Naive thymus-derived CD8-positive, alpha-beta T cell (primary cell): ENCODE data around the gene LIN28A. TPM values are rescaled to one million over a fixed set of nuclear protein-coding genes. Genes with fewer than 3 reads are reported as not detected.
A peak's percentile ranks its signal among the peaks of the same experiment; 100 is the strongest.

Experiments used
- ATAC-seq, 2 donors: fragments of 150-1000 bp; cut with Tn5 transposase in 1 of 2; sonication (Bioruptor Pico), chemical (Tn5 transposase) in 1 of 2; 1 replicate in 1 of 2; 2 replicates in 1 of 2; pipeline ENCODE4 v1.10.0; 2021; ENCODE audit warnings: mild to moderate bottlenecking in 2 of 2, moderate library complexity in 2 of 2
- POLR2A ChIA-PET: fragments of 350-600 bp; sonication (Branson Sonifier 250); formaldehyde crosslinking; loops from one replicate; lab custom pipeline; 2021; ENCODE audit warnings: antibody characterized with exemption; lab: Charles Lee
- DNase-seq, 10 donors: peaks; one replicate each; pipeline versions ENCODE4 v3.0.0 to v3.0.0-alpha.2; 2020 to 2022
- H3K27ac Mint-ChIP-seq, 10 donors: one replicate each; pipeline ENCODE4 v1.8.0; 2020 to 2022; ENCODE audit warnings: mild to moderate bottlenecking in 10 of 10, mixed read lengths in 10 of 10, moderate library complexity in 4 of 10, inconsistent platforms in 1 of 10
- H3K27me3 Mint-ChIP-seq, 5 donors: one replicate each; pipeline ENCODE4 v1.8.0; 2021 to 2022; ENCODE audit warnings: mixed read lengths in 5 of 5
- H3K36me3 Mint-ChIP-seq, 3 donors: one replicate each; pipeline ENCODE4 v1.8.0; 2020 to 2022; ENCODE audit warnings: mixed read lengths in 3 of 3, mild to moderate bottlenecking in 2 of 3, inconsistent platforms in 1 of 3
- H3K4me1 Mint-ChIP-seq, 4 donors: one replicate each; pipeline ENCODE4 v1.8.0; 2021 to 2022; ENCODE audit warnings: mixed read lengths in 4 of 4
- H3K4me3 Mint-ChIP-seq, 10 donors: one replicate each; pipeline ENCODE4 v1.8.0; 2020 to 2022; ENCODE audit warnings: mild to moderate bottlenecking in 10 of 10, mixed read lengths in 10 of 10, moderate library complexity in 6 of 10, inconsistent platforms in 1 of 10
- H3K9me3 Mint-ChIP-seq, 9 donors: one replicate each; pipeline ENCODE4 v1.8.0; 2020 to 2022; ENCODE audit warnings: mixed read lengths in 9 of 9, mild to moderate bottlenecking in 3 of 9, inconsistent platforms in 1 of 9, moderate library complexity in 1 of 9
- polyA plus RNA-seq, 3 donors: library from polyadenylated mRNA; unstranded; fragments of 300-500 nt; fragmentation: Illumina TruSeq; gene quantifications; one replicate each; pipeline ENCODE4 v1.2.3, GENCODE V29; 2021
- total RNA-seq, 8 experiments: library from RNA in 2 of 8; stranded (reverse) in 2 of 8; gene quantifications; one replicate each; pipeline ENCODE4 v1.2.3 and lab custom pipeline; 2021 to 2026

Gene LIN28A
- total and polyA plus RNA-seq, 5 experiments from 2014 or later: not detected

- H3K36me3 Mint-ChIP-seq: no peaks in the 10 kb centered on the region
- H3K27ac Mint-ChIP-seq: peak overlapping the region in 4 of 10 donors; percentile 22 to 68 (median 34)
- H3K4me1 Mint-ChIP-seq: peaks cover 19 to 59% (median 51%) of the 10 kb centered on the region in 4 donors
- H3K27me3 Mint-ChIP-seq: peaks cover 0 to 3% (median 0%) of the 10 kb centered on the region in 5 donors
- POLR2A ChIA-PET: interaction anchor here (1.7 kb wide), 2 partner anchors 11 to 67 kb away, joined by 5 to 7 read pairs; no protein-coding TSS in a partner anchor
- DNase-seq (no peak), ATAC-seq (no peak)
- peak overlapping the region in 2 of 10 donors; percentile 10 to 52 for H3K4me3 Mint-ChIP-seq
- H3K9me3 Mint-ChIP-seq: no peaks in the 10 kb centered on the region
Measured at GRCh38 chr1:26388791-26389445, 21.7 kb upstream of the LIN28A start.

GRCh38 chr1:26389604-26390247, 20.9 kb upstream of the LIN28A start:
- Mint-ChIP-seq H3K4me1 (peaks cover 17 to 51% (median 45%) of the 10 kb centered on the region in 4 donors), H3K27me3 (peaks cover 0 to 3% (median 0%) of the 10 kb centered on the region in 5 donors), H3K36me3 (no peaks in the 10 kb centered on the region), H3K4me3 (peak overlapping the region in 4 of 10 donors; percentile 10 to 51 (median 18)), H3K27ac (peak overlapping the region in 2 of 10 donors; percentile 13 to 46), H3K9me3 (no peaks in the 10 kb centered on the region)
- no peak for DNase-seq
- POLR2A ChIA-PET: interaction anchor here (0.7 to 1.7 kb wide), 3 partner anchors 12 to 68 kb away, joined by 5 to 7 read pairs (median 5); no protein-coding TSS in a partner anchor
- peak; percentile 35 to 54 for ATAC-seq

- ATAC-seq: peak; percentile 72 to 79
- POLR2A ChIA-PET: interaction anchor here (1.3 to 1.8 kb wide), 4 partner anchors 13 to 70 kb away, joined by 3 to 9 read pairs (median 5); no protein-coding TSS in a partner anchor
- Mint-ChIP-seq H3K27me3 (peaks cover 0 to 2% (median 0%) of the 10 kb centered on the region in 5 donors), H3K27ac (peak overlapping the region in 2 of 10 donors; percentile 5 to 41), H3K4me1 (peaks cover 14 to 42% (median 32%) of the 10 kb centered on the region in 4 donors), H3K36me3 (no peaks in the 10 kb centered on the region), H3K4me3 (peak overlapping the region in 4 of 10 donors; percentile 10 to 29 (median 20)), H3K9me3 (no peaks in the 10 kb centered on the region)
- peak in 8 of 10 donors; percentile 9 to 73 (median 36) for DNase-seq
Measured at GRCh38 chr1:26391450-26391849, 19.2 kb upstream of the LIN28A start.

- H3K27ac Mint-ChIP-seq: no peak overlapping the region
- H3K4me1 Mint-ChIP-seq: peaks cover 9 to 15% (median 12%) of the 10 kb centered on the region in 4 donors
- H3K9me3 Mint-ChIP-seq: no peaks in the 10 kb centered on the region
- H3K4me3 Mint-ChIP-seq: no peak overlapping the region
- no peak for DNase-seq
- peaks cover 0 to 3% (median 1%) of the 10 kb centered on the region in 5 donors for H3K27me3 Mint-ChIP-seq
- POLR2A ChIA-PET: interaction anchor here (1.7 kb wide), 1 partner anchor 74 kb away, joined by 6 read pairs; no protein-coding TSS in a partner anchor
- no peaks in the 10 kb centered on the region for H3K36me3 Mint-ChIP-seq
- no peak for ATAC-seq
Measured at GRCh38 chr1:26395754-26396153, 14.9 kb upstream of the LIN28A start.

GRCh38 chr1:26399034-26399433, 11.6 kb upstream of the LIN28A start:
- POLR2A ChIA-PET: interaction anchor here (0.7 kb wide), 1 partner anchor 22 kb away, joined by 4 read pairs; no protein-coding TSS in a partner anchor
- Mint-ChIP-seq H3K4me3 (no peak overlapping the region), H3K36me3 (no peaks in the 10 kb centered on the region), H3K9me3 (no peaks in the 10 kb centered on the region), H3K4me1 (peaks cover 0 to 4% (median 2%) of the 10 kb centered on the region in 4 donors), H3K27ac (no peak overlapping the region), H3K27me3 (peaks cover 5 to 24% (median 15%) of the 10 kb centered on the region in 5 donors)
- DNase-seq (no peak), ATAC-seq (no peak)

- no peaks in the 10 kb centered on the region for H3K9me3 Mint-ChIP-seq
- DNase-seq (no peak), ATAC-seq (no peak)
- peaks cover 0 to 2% (median 0%) of the 10 kb centered on the region in 4 donors for H3K4me1 Mint-ChIP-seq
- H3K27ac Mint-ChIP-seq: no peak overlapping the region
- H3K36me3 Mint-ChIP-seq: no peaks in the 10 kb centered on the region
- peaks cover 9 to 38% (median 21%) of the 10 kb centered on the region in 5 donors for H3K27me3 Mint-ChIP-seq
- H3K4me3 Mint-ChIP-seq: no peak overlapping the region
- POLR2A ChIA-PET: interaction anchor here (0.7 kb wide), 1 partner anchor 226 kb away, joined by 3 read pairs; no protein-coding TSS in a partner anchor
Measured at GRCh38 chr1:26401891-26402290, 8.7 kb upstream of the LIN28A start.

GRCh38 chr1:26403656-26404055, 7.0 kb upstream of the LIN28A start:
- peak overlapping the region in 1 of 10 donors; percentile 25 for H3K27ac Mint-ChIP-seq
- peaks cover 12 to 41% (median 24%) of the 10 kb centered on the region in 5 donors for H3K27me3 Mint-ChIP-seq
- peaks cover 0 to 3% (median 0%) of the 10 kb centered on the region in 9 donors for H3K9me3 Mint-ChIP-seq
- DNase-seq: no peak
- H3K36me3 Mint-ChIP-seq: no peaks in the 10 kb centered on the region
- ATAC-seq: no peak
- POLR2A ChIA-PET: no interaction called here
- no peak overlapping the region for H3K4me3 Mint-ChIP-seq
- peaks cover 3 to 5% (median 4%) of the 10 kb centered on the region in 4 donors for H3K4me1 Mint-ChIP-seq

GRCh38 chr1:26404641-26405040, 6.0 kb upstream of the LIN28A start:
- H3K27me3 Mint-ChIP-seq: peaks cover 19 to 51% (median 34%) of the 10 kb centered on the region in 5 donors
- H3K9me3 Mint-ChIP-seq: peaks cover 0 to 3% (median 0%) of the 10 kb centered on the region in 9 donors
- no peak overlapping the region for H3K27ac Mint-ChIP-seq
- H3K36me3 Mint-ChIP-seq: no peaks in the 10 kb centered on the region
- H3K4me1 Mint-ChIP-seq: peaks cover 9 to 14% (median 12%) of the 10 kb centered on the region in 4 donors
- no peak for ATAC-seq
- no peak overlapping the region for H3K4me3 Mint-ChIP-seq
- DNase-seq: no peak
- POLR2A ChIA-PET: no interaction called here

- H3K4me1 Mint-ChIP-seq: peaks cover 7 to 17% (median 15%) of the 10 kb centered on the region in 4 donors
- H3K36me3 Mint-ChIP-seq: no peaks in the 10 kb centered on the region
- H3K4me3 Mint-ChIP-seq: no peak overlapping the region
- POLR2A ChIA-PET: no interaction called here
- DNase-seq (no peak), ATAC-seq (no peak)
- peaks cover 0 to 3% (median 0%) of the 10 kb centered on the region in 9 donors for H3K9me3 Mint-ChIP-seq
- no peak overlapping the region for H3K27ac Mint-ChIP-seq
- H3K27me3 Mint-ChIP-seq: peaks cover 21 to 56% (median 41%) of the 10 kb centered on the region in 5 donors
Measured at GRCh38 chr1:26405281-26405915, 5.2 kb upstream of the LIN28A start.

GRCh38 chr1:26408604-26409003, 2.0 kb upstream of the LIN28A start:
- H3K36me3 Mint-ChIP-seq: no peaks in the 10 kb centered on the region
- H3K27ac Mint-ChIP-seq: peak overlapping the region in 2 of 10 donors; percentile 42
- H3K9me3 Mint-ChIP-seq: peaks cover 0 to 3% (median 0%) of the 10 kb centered on the region in 9 donors
- H3K4me1 Mint-ChIP-seq: peaks cover 13 to 31% (median 20%) of the 10 kb centered on the region in 4 donors
- H3K27me3 Mint-ChIP-seq: peaks cover 29 to 67% (median 57%) of the 10 kb centered on the region in 5 donors
- DNase-seq (peak; percentile 63 to 93 (median 80)), ATAC-seq (peak; percentile 89 to 92)
- POLR2A ChIA-PET: interaction anchor here (0.6 kb wide), 1 partner anchor 574 kb away, joined by 8 read pairs; no protein-coding TSS in a partner anchor
- peak overlapping the region in 9 of 10 donors; percentile 21 to 82 (median 70) for H3K4me3 Mint-ChIP-seq

- Mint-ChIP-seq H3K4me1 (peaks cover 13 to 31% (median 20%) of the 10 kb centered on the region in 4 donors), H3K36me3 (no peaks in the 10 kb centered on the region), H3K4me3 (peak overlapping the region; percentile 21 to 79 (median 67)), H3K9me3 (peaks cover 0 to 3% (median 0%) of the 10 kb centered on the region in 9 donors), H3K27me3 (peaks cover 25 to 60% (median 54%) of the 10 kb centered on the region in 5 donors), H3K27ac (peak overlapping the region in 2 of 10 donors; percentile 32 to 84)
- POLR2A ChIA-PET: interaction anchor here (1.0 kb wide), 1 partner anchor 130 kb away, joined by 3 read pairs; the partner anchor contains the start of gene SH3BGRL3
- DNase-seq (peak in 2 of 10 donors; percentile 15 to 34), ATAC-seq (peak; percentile 29 to 62)
Measured at GRCh38 chr1:26409191-26409807, 1.3 kb upstream of the LIN28A start.
